Measurements from ENCODE around the gene NUCKS1.

NUCKS1 gene, protein sequence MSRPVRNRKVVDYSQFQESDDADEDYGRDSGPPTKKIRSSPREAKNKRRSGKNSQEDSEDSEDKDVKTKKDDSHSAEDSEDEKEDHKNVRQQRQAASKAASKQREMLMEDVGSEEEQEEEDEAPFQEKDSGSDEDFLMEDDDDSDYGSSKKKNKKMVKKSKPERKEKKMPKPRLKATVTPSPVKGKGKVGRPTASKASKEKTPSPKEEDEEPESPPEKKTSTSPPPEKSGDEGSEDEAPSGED

GRCh38 chr1:205750138-205751035 lies at the start of gene NUCKS1:
Gene NUCKS1, minus strand, starts transcription at chr1:205750182. Its CDS starts 209 bp downstream, at chr1:205749973.
- peak within 1 kb of the TSS; percentile 91 for H3K4me3 ChIP-seq (ENCODE audit: low read depth, low read length)
- TF ChIP-seq, protein P1, sequence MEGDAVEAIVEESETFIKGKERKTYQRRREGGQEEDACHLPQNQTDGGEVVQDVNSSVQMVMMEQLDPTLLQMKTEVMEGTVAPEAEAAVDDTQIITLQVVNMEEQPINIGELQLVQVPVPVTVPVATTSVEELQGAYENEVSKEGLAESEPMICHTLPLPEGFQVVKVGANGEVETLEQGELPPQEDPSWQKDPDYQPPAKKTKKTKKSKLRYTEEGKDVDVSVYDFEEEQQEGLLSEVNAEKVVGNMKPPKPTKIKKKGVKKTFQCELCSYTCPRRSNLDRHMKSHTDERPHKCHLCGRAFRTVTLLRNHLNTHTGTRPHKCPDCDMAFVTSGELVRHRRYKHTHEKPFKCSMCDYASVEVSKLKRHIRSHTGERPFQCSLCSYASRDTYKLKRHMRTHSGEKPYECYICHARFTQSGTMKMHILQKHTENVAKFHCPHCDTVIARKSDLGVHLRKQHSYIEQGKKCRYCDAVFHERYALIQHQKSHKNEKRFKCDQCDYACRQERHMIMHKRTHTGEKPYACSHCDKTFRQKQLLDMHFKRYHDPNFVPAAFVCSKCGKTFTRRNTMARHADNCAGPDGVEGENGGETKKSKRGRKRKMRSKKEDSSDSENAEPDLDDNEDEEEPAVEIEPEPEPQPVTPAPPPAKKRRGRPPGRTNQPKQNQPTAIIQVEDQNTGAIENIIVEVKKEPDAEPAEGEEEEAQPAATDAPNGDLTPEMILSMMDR (IDR thresholded peaks at IDR 0.05; ENCODE audit: borderline replicate concordance, insufficient read depth, low read depth, low read length): no peak

DNA sequence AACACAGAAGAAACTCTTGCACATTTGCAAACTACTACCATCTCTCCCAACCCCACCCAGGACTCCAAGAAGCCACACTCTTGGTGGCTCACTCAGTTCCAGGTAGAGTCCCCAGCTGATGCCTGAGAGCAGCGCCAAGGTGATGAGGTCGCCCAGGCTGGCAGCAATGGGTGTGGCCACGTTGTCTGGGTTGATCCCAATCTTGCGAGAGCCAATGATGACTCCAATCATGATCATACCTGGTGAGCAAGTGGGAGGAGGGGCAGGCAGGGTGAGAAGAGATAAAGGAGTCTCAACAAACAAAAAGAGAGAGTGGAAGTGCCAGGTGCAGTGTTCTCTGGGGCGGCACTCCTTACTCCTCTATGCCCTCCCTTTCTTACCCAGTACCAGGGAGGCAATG lies 48.6 kb upstream of the NUCKS1 start:
- TF ChIP-seq, protein P1 (IDR thresholded peaks at IDR 0.05; ENCODE audit: borderline replicate concordance, insufficient read depth, low read depth, low read length): no peak
- H3K4me3 ChIP-seq (ENCODE audit: low read depth, low read length): no peak overlapping the region

GRCh38 chr1:205797168-205797567 lies 47.2 kb upstream of the NUCKS1 start:
- no peak overlapping the region for H3K4me3 ChIP-seq (ENCODE audit: low read depth, low read length)
- TF ChIP-seq, protein P1 (IDR thresholded peaks at IDR 0.05; ENCODE audit: borderline replicate concordance, insufficient read depth, low read depth, low read length): no peak

DNA sequence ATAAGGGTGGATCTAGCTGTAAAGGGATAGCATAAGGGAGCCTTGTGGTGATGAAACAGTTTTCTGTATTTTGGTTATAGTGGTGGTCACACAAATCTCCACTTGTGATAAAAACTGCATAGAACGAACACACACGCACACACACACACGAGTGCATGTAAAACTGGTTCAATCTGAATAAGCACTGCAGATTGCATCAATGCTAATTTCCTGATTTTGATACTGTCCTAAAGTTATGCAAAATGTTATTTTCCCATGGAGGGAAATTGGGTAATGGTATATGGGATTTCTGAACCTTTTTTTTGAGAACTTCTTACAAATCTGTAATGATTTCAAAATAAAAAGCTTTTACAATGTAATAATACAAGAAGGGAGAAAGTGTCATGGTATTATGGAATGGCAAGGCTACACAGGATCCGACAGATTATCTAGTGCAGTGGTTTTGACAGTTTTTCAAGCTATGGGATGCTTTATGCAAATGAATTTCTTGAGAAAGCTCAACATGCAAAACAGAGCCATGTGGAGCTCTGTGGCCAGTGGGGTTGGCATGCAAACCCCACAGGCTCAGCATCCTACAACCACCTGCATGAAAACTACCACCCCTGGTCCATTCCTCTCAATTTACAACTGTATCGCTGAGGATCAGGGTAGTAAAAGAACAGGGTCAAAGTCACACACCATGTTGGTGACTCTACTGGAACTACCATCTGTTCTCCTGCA lies 44.2 kb upstream of the NUCKS1 start:
- H3K4me3 ChIP-seq (ENCODE audit: low read depth, low read length): no peak overlapping the region
- TF ChIP-seq, protein P1 (IDR thresholded peaks at IDR 0.05; ENCODE audit: borderline replicate concordance, insufficient read depth, low read depth, low read length): no peak

- TF ChIP-seq, protein P1 (IDR thresholded peaks at IDR 0.05; ENCODE audit: borderline replicate concordance, insufficient read depth, low read depth, low read length): no peak
Observed at GRCh38 chr1:205792961-205793673, 43.1 kb upstream of the NUCKS1 start.

DNA sequence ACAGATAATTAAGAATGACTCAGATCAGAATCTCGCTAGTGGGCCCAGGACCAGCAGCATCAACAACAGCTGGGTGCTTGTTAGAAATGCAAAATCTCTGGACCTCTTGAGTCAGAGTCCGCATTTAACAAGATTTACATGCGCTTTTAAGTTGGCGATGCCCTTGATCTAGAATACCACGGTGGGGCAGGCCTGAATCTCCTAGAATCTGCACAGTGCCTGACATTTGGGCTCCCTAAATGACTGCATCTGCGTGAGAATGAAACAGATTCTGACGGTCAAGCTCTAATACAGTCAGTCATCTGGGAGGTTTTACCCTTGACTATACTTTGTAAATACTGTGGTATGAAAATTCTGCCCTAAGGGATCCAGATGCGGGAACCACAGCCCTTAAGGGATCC lies 42.5 kb upstream of the NUCKS1 start:
- no peak overlapping the region for H3K4me3 ChIP-seq (ENCODE audit: low read depth, low read length)
- TF ChIP-seq, protein P1 (IDR thresholded peaks at IDR 0.05; ENCODE audit: borderline replicate concordance, insufficient read depth, low read depth, low read length): no peak

More at GRCh38 chr1:205792961-205793673, 43.1 kb upstream of the NUCKS1 start:
- no peak overlapping the region for H3K4me3 ChIP-seq (ENCODE audit: low read depth, low read length)
